CD4-positive, alpha-beta T cell treated with Interleukin-4 for 4 hours (primary cell): ENCODE data around the gene DNALI1.

Experiments
- DNase-seq: peaks from one replicate; pipeline ENCODE4 v3.0.0-alpha.2; 2020

DNALI1 gene

DNA sequence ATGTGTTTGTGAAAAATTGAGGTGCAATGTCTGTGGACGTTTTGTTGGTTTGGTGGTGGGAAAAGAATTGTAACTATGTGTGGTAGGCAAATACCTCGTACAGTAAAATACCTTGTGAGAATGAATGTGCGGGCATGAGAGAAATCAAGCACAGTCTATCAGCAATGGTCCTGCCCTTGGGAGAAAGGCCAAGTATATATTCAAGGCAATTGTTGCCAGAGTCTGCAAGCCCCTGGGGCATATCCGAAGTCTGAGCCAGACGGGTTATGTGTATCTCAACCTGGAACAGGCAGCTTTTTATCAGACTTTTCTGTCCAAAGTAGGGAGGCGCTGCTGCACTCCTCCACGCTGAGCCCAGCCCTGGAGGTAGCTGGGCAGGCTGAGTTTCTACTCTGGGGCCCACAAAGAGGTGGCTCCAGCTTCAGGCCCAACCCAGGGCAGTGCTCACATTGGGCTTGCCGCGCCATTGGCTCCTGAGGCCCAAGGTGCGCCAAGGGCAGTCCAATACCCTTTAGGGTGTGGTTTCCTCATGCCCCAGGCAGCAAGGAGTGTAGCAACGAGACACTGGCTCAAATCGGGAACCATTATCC lies 48.4 kb downstream of the DNALI1 start:
- no peak for DNase-seq

DNA sequence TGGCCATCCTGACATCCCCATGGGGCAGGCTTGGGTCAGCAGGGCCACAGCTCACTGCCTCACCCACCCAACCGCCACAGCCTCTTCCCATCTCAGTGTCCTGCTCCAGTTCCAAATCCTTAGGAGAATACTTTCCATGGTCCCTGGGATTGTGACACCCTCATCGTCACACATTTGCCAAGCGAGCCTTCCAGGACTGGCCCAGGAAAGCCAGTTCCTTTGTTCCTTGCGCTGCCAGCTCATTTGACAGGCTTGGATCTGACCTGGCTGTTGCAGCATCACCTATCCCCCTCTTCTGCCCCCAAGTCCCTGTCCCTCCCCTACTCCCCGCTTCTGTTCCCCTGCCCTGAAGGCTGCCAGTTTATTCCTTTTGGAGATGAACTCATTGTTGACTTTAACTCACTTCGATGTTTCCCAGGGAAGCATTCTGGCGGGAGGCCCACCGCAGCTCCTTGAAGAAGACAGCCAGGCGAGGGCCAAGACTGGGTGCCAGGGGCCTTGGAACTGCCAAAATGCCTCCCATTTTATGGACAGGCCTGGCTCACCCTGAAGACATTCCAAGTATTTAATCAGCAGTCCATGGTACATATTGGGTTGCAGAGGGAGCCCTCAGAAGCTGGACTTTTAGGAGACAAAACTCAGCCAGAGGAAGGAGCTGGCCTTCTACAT lies 49.2 kb downstream of the DNALI1 start:
- DNase-seq: no peak

DNA sequence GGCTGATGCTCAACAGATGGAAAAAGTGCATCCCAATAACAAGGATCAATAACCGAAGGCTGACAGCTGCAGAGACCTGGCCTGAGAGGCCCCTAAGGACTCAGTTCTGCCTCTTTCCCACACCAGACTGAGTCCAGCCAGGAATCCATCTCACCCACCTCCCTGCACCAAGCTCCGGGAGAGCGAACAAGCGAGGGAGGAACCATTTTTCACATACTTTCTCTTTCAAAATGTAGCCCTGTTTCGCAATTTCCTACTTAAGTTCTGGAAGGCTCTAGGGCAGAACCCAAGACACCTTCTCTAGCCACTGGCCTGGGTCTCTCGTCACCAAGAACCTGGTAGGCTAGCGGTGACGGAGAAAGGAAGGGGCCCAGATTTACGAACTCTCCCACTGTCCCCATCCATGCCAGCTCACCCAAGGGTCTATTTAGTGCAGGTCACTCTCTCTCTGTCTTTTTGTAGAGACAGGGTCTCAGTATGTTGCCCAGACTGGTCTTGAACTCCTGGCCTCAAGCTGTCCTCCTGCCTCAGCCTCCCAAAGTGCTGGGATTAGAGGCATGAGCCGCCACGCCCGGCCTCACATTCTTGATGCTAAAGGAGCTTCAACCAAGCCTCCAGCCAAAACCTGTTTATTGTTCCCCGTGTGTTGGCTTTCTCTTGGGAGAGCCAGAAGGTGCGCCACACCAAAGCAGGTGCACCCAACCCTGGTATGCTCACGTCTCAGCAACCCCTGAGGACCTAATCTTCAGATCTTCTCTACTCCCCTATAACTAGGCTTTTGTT lies 49.9 kb downstream of the DNALI1 start:
- no peak for DNase-seq

DNA sequence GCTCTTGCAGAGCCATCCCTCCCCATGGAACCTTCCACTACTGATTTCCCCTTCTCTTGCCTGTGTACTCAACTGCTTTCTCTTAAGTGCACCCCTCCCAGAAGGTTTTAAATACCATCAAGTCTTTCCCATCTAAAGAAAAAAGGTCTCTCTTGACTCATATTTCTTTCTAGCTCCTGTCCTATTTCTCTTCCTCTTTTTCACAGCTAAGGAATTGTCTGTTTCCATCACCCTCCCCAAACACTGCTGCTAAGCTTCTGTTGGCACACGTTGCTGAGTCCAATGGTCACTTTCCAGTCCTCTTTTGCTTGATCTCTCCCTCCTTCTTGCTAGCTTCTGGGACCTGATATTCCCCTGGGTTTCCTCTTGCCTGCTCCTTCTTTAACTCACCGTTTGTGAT lies 52.3 kb downstream of the DNALI1 start:
- no peak for DNase-seq

DNA sequence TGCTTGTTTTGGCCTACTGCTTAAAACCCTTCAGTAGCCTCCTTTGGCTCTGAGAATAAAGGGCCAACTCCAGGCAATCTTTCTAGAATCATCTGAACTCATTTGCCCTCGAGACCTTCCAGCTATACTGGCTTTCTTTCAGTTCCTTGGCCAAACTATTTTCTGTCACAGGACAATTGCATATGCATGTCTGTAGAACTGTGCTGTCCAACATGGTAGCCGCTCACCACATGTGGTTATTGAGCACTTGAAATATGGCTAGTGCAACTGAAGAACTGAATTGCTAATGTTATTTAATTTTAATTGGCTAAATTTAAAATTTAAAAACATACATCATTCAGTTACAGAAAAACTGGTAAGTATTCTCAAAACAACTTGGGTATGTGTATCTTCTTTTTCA lies 53.3 kb downstream of the DNALI1 start:
- no peak for DNase-seq

DNA sequence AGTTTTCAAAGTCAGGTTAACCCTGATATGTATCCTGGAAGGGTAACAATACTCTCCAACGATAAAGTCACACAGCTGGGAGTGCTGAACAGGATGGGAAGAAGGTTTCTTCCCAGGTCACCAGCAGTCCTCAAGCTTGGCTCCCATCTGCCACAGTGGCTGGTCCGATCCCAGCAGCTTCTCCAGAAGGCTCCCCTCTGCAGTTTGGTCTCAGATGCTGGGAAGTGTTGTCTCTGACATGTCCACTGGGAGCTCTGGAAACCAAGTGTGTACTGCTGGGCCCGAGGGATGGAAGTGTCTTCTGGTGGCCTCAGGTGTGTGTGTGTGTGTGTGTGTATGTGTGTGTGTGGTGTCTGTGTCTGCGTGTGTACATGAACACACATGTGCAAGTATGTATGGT lies 55.4 kb downstream of the DNALI1 start:
- DNase-seq: no peak

DNA sequence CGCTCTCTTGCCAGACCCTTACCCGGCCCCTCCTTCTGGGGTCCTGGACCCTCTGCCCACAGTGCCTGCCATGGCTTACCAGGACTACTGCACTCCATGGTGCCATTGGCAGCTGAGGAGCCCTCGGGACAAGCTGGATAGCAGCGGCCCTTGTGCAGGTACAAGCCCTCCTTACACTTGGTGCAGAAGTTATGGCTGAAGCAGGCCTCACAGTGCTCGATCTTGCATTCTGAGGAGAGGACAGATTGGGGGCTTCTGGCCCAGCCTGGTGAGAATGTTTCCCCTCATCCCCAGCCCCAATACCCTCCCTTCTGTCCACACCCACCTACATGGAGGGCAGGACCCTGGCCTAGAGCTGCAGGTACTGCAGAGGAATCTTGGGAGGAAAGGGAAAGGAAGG lies 57.4 kb downstream of the DNALI1 start:
- DNase-seq: no peak

DNA sequence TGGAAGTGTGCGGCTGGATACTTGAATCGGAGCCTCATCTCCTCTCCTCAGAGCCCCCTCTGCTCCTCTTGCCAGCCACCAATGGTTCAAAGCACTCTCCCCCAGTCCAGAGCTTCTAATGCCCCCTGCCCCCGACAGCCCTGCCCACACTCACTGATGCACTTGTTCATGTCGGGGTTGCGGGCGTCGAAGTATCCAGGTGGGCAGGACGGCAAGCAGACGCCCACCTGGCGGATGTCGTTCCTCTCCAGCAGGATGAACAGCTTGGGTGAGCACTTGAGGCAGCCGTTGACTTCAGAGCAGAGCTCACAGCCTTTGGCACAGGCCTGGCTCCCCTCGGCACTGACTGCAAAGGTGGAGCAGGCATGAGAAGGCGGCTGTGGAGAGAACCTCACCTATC lies 59.6 kb downstream of the DNALI1 start:
- no peak for DNase-seq
